ENCODE measurements around the gene RTF1. TPM values are rescaled to one million over a fixed set of nuclear protein-coding genes. Genes with fewer than 3 reads are reported as not detected.

RTF1 gene
- total RNA-seq, 1 experiment from 2014 or later: 33.5 TPM

GRCh38 chr15:41521614-41522013 lies 104.7 kb downstream of the RTF1 start:
- no peaks in the 10 kb centered on the region for H3K27me3 ChIP-seq (ENCODE audit: low read length)
- H4K20me1 ChIP-seq (ENCODE audit: insufficient read depth, low read depth, low read length): no peaks in the 10 kb centered on the region
- no peaks in the 10 kb centered on the region for H3K9me3 ChIP-seq (ENCODE audit: low read length)
- no peak overlapping the region for H3K9ac ChIP-seq (ENCODE audit: low read length)
- H3K27ac ChIP-seq (ENCODE audit: low read length): no peak overlapping the region
- no peak overlapping the region for H3K4me3 ChIP-seq (ENCODE audit: low read length)
- no peak overlapping the region for H2AFZ ChIP-seq (ENCODE audit: low read length)
- no peaks in the 10 kb centered on the region for H3K9me2 ChIP-seq (replicated peaks; ENCODE audit: insufficient read depth, low read length)
- H3K4me2 ChIP-seq (ENCODE audit: low read depth, low read length, poor library complexity, severe bottlenecking): no peak overlapping the region
- no peaks in the 10 kb centered on the region for H3K36me3 ChIP-seq (ENCODE audit: insufficient read depth, low read length)
- no peaks in the 10 kb centered on the region for H3K79me2 ChIP-seq (ENCODE audit: low read length)
- DNase-seq: no peak
- no peaks in the 10 kb centered on the region for H3K4me1 ChIP-seq (ENCODE audit: low read length)

GRCh38 chr15:41523097-41523496 lies 106.2 kb downstream of the RTF1 start:
- Histone ChIP-seq H3K27me3 (ENCODE audit: low read length) (no peaks in the 10 kb centered on the region), H3K79me2 (ENCODE audit: low read length) (no peaks in the 10 kb centered on the region), H3K4me2 (ENCODE audit: low read depth, low read length, poor library complexity, severe bottlenecking) (no peak overlapping the region), H3K9ac (ENCODE audit: low read length) (no peak overlapping the region), H3K4me1 (ENCODE audit: low read length) (no peaks in the 10 kb centered on the region), H3K9me2 (replicated peaks; ENCODE audit: insufficient read depth, low read length) (no peaks in the 10 kb centered on the region), H3K4me3 (ENCODE audit: low read length) (no peak overlapping the region), H3K9me3 (ENCODE audit: low read length) (no peaks in the 10 kb centered on the region), H3K36me3 (ENCODE audit: insufficient read depth, low read length) (no peaks in the 10 kb centered on the region; the same call in 1 of the 2 replicates), H4K20me1 (ENCODE audit: insufficient read depth, low read depth, low read length) (no peaks in the 10 kb centered on the region), H3K27ac (ENCODE audit: low read length) (no peak overlapping the region), H2AFZ (ENCODE audit: low read length) (no peak overlapping the region)
- no peak for DNase-seq

GRCh38 chr15:41530363-41530956 lies 113.6 kb downstream of the RTF1 start:
- Histone ChIP-seq H3K9ac (ENCODE audit: low read length) (no peak overlapping the region), H3K4me2 (ENCODE audit: low read depth, low read length, poor library complexity, severe bottlenecking) (no peak overlapping the region), H3K9me3 (ENCODE audit: low read length) (no peaks in the 10 kb centered on the region), H3K4me3 (ENCODE audit: low read length) (no peak overlapping the region), H4K20me1 (ENCODE audit: insufficient read depth, low read depth, low read length) (no peaks in the 10 kb centered on the region), H2AFZ (ENCODE audit: low read length) (no peak overlapping the region), H3K36me3 (ENCODE audit: insufficient read depth, low read length) (no peaks in the 10 kb centered on the region; the same call in 1 of the 2 replicates), H3K27ac (ENCODE audit: low read length) (no peak overlapping the region), H3K27me3 (ENCODE audit: low read length) (no peaks in the 10 kb centered on the region), H3K4me1 (ENCODE audit: low read length) (no peaks in the 10 kb centered on the region), H3K9me2 (replicated peaks; ENCODE audit: insufficient read depth, low read length) (no peaks in the 10 kb centered on the region), H3K79me2 (ENCODE audit: low read length) (no peaks in the 10 kb centered on the region)
- no peak for DNase-seq

Small RNA genes within 50 kb of the gene (small RNA-seq; reads per million reads assigned to genes)
- not detected for gene RNU6-1169P

Other genes with a start within 250 kb of the RTF1 start
- gene EXD1, start 186.3 kb upstream of the RTF1 start, total RNA-seq (2014; rRNA removed; shearing (Covaris generic); ENCODE audit: low replicate concordance): not detected in 2 replicates
- gene CHP1, start 185.8 kb upstream of the RTF1 start, total RNA-seq (2014; rRNA removed; shearing (Covaris generic); ENCODE audit: low replicate concordance): 97.6 and 104 TPM in 2 replicates
- 7.7 and 13.1 TPM in 2 replicates for gene OIP5, start 84.5 kb upstream of the RTF1 start, total RNA-seq (2014; rRNA removed; shearing (Covaris generic); ENCODE audit: low replicate concordance)
- 115 and 213 TPM in 2 replicates for gene NUSAP1, start 84.2 kb upstream of the RTF1 start, total RNA-seq (2014; rRNA removed; shearing (Covaris generic); ENCODE audit: low replicate concordance)
- 22.6 and 24.7 TPM in 2 replicates for gene NDUFAF1, start 14.6 kb upstream of the RTF1 start, total RNA-seq (2014; rRNA removed; shearing (Covaris generic); ENCODE audit: low replicate concordance)
- not detected in 2 replicates for gene ITPKA, start 76.8 kb downstream of the RTF1 start, total RNA-seq (2014; rRNA removed; shearing (Covaris generic); ENCODE audit: low replicate concordance)
- 0.78 and 1.7 TPM in 2 replicates for gene LTK, start 96.7 kb downstream of the RTF1 start, total RNA-seq (2014; rRNA removed; shearing (Covaris generic); ENCODE audit: low replicate concordance)
- 17.4 and 26.2 TPM in 2 replicates for gene RPAP1, start 127.2 kb downstream of the RTF1 start, total RNA-seq (2014; rRNA removed; shearing (Covaris generic); ENCODE audit: low replicate concordance)
- 0.37 and 1.1 TPM in 2 replicates for gene TYRO3, start 142.1 kb downstream of the RTF1 start, total RNA-seq (2014; rRNA removed; shearing (Covaris generic); ENCODE audit: low replicate concordance)
- 40.0 and 68.1 TPM in 2 replicates for gene MGA, start 243.3 kb downstream of the RTF1 start, total RNA-seq (2014; rRNA removed; shearing (Covaris generic); ENCODE audit: low replicate concordance)